GM10248 (cell line): ENCODE measurements around the gene SLC6A11.

Source experiments
- CTCF ChIA-PET: fragments of 300-600 bp; sonication (Branson Sonifier 250); formaldehyde crosslinking; extraction: SDS; loops from one replicate; lab custom pipeline; 2021; ENCODE audit warnings: antibody characterized with exemption; lab: Yijun Ruan, JAX
- POLR2A ChIA-PET: fragments of 350-650 bp; sonication (Branson Sonifier 250); formaldehyde crosslinking; extraction: SDS; loops from one replicate; lab custom pipeline; 2020; ENCODE audit warnings: antibody characterized with exemption; lab: Yijun Ruan, JAX
- DNase-seq: peaks from one replicate; pipeline ENCODE4 v3.0.0; 2012; ENCODE audit errors: extremely low spot score
- TF ChIP-seq, protein P1 (sequence below): IDR thresholded peaks from 2 replicates; pipeline ENCODE4 v1.5.1; 2012; ENCODE audit warnings: mild to moderate bottlenecking, low read depth; ENCODE audit errors: extremely low read depth, missing control alignments, control extremely low read depth

The SLC6A11 gene

GRCh38 chr3:10907262-10907661 lies 91.2 kb downstream of the SLC6A11 start:
- CTCF ChIA-PET: no interaction called here
- DNase-seq: no peak
- POLR2A ChIA-PET: no interaction called here
- TF ChIP-seq, protein P1, sequence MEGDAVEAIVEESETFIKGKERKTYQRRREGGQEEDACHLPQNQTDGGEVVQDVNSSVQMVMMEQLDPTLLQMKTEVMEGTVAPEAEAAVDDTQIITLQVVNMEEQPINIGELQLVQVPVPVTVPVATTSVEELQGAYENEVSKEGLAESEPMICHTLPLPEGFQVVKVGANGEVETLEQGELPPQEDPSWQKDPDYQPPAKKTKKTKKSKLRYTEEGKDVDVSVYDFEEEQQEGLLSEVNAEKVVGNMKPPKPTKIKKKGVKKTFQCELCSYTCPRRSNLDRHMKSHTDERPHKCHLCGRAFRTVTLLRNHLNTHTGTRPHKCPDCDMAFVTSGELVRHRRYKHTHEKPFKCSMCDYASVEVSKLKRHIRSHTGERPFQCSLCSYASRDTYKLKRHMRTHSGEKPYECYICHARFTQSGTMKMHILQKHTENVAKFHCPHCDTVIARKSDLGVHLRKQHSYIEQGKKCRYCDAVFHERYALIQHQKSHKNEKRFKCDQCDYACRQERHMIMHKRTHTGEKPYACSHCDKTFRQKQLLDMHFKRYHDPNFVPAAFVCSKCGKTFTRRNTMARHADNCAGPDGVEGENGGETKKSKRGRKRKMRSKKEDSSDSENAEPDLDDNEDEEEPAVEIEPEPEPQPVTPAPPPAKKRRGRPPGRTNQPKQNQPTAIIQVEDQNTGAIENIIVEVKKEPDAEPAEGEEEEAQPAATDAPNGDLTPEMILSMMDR: no peak

DNA sequence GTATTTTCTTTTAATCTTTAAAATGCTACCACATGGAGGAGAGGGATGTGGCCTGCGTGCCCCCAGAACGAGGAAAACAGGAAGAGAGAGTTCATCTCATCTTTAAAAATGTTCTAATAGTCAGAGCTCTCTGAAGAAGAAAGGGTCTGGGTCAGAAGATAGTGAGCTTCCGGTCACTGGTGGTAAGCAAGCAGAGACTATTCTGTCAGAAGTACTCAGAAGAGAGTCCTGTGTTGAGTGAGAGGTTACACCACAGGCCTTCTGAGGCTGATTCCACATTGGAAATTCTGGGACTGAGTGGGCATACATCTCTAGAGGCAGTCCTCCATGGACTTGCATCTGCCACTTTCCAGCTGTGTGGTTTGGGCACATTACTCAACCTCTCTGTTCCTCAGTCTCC lies 94.3 kb downstream of the SLC6A11 start:
- DNase-seq: no peak
- ChIA-PET CTCF (no interaction called here), POLR2A (no interaction called here)
- TF ChIP-seq, protein P1: no peak

DNA sequence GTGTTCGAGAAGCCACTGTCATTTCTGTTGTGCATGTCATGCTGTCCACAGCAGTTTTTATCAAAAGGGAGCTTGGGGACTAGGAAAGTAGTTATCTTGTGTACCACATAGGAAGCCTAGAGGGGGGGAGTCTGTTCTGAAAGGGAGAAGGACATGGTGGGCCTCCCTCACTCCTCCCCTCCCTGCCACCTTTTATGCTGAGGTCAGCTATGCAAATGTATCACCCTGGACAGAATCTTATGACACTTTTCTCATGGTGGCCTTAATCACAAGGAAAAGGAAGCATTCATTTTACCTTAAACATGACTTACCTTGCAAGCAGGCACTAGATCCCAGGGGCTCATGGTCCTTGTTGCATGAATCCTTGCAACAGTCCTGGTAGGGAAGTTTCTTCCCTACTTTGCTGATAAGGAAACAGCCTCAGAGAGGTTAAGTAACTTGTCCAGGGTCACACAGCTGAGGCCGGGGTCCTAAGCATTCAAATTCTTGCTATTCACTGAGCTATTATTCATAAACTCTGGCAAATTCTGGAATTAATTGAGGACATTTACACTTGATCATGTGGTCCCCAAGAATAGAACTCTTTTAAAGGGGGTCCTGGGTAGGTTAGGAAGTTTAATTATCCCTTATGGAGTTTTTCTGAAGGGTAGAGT lies 95.4 kb downstream of the SLC6A11 start:
- DNase-seq: no peak
- TF ChIP-seq, protein P1: no peak
- CTCF ChIA-PET: interaction anchor here (1.2 kb wide), 1 partner anchor 9 kb away, joined by 3 read pairs; no protein-coding TSS in a partner anchor
- POLR2A ChIA-PET: no interaction called here

- CTCF ChIA-PET: no interaction called here
- DNase-seq: no peak
- POLR2A ChIA-PET: no interaction called here
- TF ChIP-seq, protein P1: no peak
These were observed 96.8 kb downstream of the SLC6A11 start for GRCh38 chr3:10912786-10913185.

DNA sequence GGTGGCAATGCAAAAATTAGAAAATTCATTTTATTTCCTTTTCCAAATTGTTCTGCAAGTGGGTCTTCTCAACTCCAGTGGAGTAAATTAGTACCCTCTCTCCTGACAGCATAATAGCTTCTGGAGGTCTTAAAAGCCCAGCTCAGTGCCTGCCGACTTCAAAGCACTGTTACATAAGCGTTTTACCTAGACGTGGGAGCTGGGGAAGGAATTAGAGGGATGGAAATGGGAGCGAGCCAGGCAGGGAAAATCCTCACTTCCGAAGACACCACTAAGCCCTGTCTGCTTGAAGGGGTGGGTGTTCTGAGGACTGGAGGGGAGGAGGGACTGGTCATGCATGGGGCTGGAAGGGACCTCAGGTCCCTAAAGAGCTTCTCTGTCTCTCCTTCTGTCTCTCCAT lies 99.3 kb downstream of the SLC6A11 start:
- TF ChIP-seq, protein P1: no peak
- no peak for DNase-seq
- POLR2A ChIA-PET: interaction anchor here (0.6 kb wide), 1 partner anchor 728 kb away, joined by 4 read pairs; no protein-coding TSS in a partner anchor
- CTCF ChIA-PET: no interaction called here

- TF ChIP-seq, protein P1: no peak
- CTCF ChIA-PET: no interaction called here
- POLR2A ChIA-PET: no interaction called here
- DNase-seq: no peak
These were observed 101.1 kb downstream of the SLC6A11 start for GRCh38 chr3:10917176-10917575.
